ENCODE results near the gene MBNL2. TPM values are rescaled to one million over a fixed set of nuclear protein-coding genes. Genes with fewer than 3 reads are reported as not detected.

MBNL2 gene
- total RNA-seq, 4 donors from 2014 or later = 92.8 to 132 (median 101) TPM

GRCh38 chr13:97191142-97191541, 31.0 kb upstream of the MBNL2 start:
- Histone ChIP-seq H3K27ac (replicated peaks in 1 of 4) (no peak overlapping the region), H3K9me3 (no peaks in the 10 kb centered on the region), H3K36me3 (no peaks in the 10 kb centered on the region), H3K4me3 (no peak overlapping the region), H3K4me1 (no peaks in the 10 kb centered on the region), H3K27me3 (no peaks in the 10 kb centered on the region)
- DNase-seq (ENCODE audit: extremely low spot score) = no peak
- WGBS = 83% methylated on average over 7 of the region's 7 CpGs
- intact Hi-C loops (cut with DNase I) = loop anchor here (10.0 kb wide), 1 partner anchor 46 kb away; no protein-coding TSS in a partner anchor
- TF ChIP-seq POLR2A (IDR thresholded peaks at IDR 0.05; ENCODE audit: low read depth) = no peak
- no peak for TF ChIP-seq POLR2AphosphoS5 (IDR thresholded peaks at IDR 0.05)
- no peak for TF ChIP-seq EP300 (IDR thresholded peaks at IDR 0.05)
- TF ChIP-seq, protein P1, sequence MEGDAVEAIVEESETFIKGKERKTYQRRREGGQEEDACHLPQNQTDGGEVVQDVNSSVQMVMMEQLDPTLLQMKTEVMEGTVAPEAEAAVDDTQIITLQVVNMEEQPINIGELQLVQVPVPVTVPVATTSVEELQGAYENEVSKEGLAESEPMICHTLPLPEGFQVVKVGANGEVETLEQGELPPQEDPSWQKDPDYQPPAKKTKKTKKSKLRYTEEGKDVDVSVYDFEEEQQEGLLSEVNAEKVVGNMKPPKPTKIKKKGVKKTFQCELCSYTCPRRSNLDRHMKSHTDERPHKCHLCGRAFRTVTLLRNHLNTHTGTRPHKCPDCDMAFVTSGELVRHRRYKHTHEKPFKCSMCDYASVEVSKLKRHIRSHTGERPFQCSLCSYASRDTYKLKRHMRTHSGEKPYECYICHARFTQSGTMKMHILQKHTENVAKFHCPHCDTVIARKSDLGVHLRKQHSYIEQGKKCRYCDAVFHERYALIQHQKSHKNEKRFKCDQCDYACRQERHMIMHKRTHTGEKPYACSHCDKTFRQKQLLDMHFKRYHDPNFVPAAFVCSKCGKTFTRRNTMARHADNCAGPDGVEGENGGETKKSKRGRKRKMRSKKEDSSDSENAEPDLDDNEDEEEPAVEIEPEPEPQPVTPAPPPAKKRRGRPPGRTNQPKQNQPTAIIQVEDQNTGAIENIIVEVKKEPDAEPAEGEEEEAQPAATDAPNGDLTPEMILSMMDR (IDR thresholded peaks at IDR 0.05) = no peak

DNA sequence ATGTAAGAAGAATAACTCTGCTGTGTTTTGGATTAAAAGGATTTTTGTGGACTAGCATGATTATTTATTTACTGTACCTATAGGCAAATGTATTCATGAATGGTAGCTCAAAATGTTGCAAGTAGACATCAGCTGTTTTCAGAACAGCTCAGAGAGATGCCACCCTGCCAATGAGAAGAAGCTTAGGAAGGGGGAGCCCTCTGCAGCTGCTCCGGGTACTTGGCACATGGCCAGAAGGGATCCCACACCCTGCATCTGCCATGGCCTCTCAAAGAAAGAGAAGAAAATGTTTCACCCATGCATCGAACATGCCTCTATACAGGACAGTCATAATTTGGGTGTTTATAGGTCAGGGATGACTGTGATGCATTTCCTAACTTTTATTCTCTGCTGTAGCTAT, 30.5 kb upstream of the MBNL2 start:
- no peaks in the 10 kb centered on the region for H3K4me1 ChIP-seq
- TF ChIP-seq EP300 (IDR thresholded peaks at IDR 0.05) (no peak), POLR2A (IDR thresholded peaks at IDR 0.05; ENCODE audit: low read depth) (no peak), POLR2AphosphoS5 (IDR thresholded peaks at IDR 0.05) (no peak)
- TF ChIP-seq, protein P1 (IDR thresholded peaks at IDR 0.05) = no peak
- DNase-seq (ENCODE audit: extremely low spot score) = no peak
- no peaks in the 10 kb centered on the region for H3K9me3 ChIP-seq
- no peaks in the 10 kb centered on the region for H3K27me3 ChIP-seq
- H3K27ac ChIP-seq (replicated peaks in 1 of 4) = no peak overlapping the region
- intact Hi-C loops (cut with DNase I) = loop anchor here (10.0 kb wide), 1 partner anchor 47 kb away; no protein-coding TSS in a partner anchor
- H3K4me3 ChIP-seq = no peak overlapping the region
- 30% methylated on average over 2 of the region's 2 CpGs for WGBS
- H3K36me3 ChIP-seq = no peaks in the 10 kb centered on the region

DNA sequence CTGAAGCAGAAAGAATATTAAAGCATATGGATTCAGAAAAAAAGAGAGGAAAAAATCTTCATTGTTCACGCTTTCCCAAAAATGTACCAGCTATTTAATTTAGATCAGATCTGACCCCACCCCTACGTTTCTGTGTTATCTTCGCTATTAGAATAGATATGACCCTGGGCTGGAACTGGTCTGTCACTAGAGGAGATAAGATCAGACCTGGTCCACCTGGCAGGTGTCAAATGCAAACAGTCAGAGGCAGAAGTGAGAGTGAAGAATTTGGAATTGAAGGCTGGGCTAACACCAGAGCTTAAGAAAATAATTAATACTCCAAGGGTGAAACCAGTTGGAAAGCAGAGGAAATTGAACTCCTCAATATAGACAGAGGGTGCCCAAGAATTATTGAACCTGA, 30.0 kb upstream of the MBNL2 start:
- no peaks in the 10 kb centered on the region for H3K36me3 ChIP-seq
- WGBS = 97% methylated on average over 3 of the region's 3 CpGs
- H3K27me3 ChIP-seq = no peaks in the 10 kb centered on the region
- TF ChIP-seq POLR2A (IDR thresholded peaks at IDR 0.05; ENCODE audit: low read depth) = no peak
- TF ChIP-seq POLR2AphosphoS5 (IDR thresholded peaks at IDR 0.05) = no peak
- TF ChIP-seq, protein P1 (IDR thresholded peaks at IDR 0.05) = no peak
- TF ChIP-seq EP300 (IDR thresholded peaks at IDR 0.05) = no peak
- H3K27ac ChIP-seq (replicated peaks in 1 of 4) = no peak overlapping the region
- no peaks in the 10 kb centered on the region for H3K9me3 ChIP-seq
- H3K4me1 ChIP-seq = no peaks in the 10 kb centered on the region
- no peak for DNase-seq (ENCODE audit: extremely low spot score)
- H3K4me3 ChIP-seq = no peak overlapping the region
- intact Hi-C loops (cut with DNase I) = loop anchor here (10.0 kb wide), 1 partner anchor 47 kb away; no protein-coding TSS in a partner anchor

DNA sequence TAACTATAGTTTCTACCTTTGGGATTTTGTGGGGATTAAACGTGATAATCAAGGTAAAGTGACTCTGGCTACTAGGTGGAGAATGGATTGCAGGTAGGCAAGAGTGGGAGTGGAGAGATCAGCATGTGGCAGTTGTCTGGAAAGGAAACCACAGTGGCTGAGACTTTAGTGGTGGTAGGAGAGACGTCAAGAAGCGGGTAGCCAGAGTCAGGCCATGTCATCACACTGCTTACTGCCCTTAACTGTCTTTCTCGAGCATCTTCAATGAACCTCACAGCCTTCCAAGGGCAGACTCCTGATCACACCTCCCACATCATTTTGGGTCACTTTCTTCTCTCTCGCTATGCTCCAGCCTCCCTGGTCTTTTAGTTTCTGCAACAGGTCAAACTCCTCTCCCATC, 28.6 kb upstream of the MBNL2 start:
- Histone ChIP-seq H3K4me1 (no peaks in the 10 kb centered on the region), H3K9me3 (no peaks in the 10 kb centered on the region), H3K4me3 (no peak overlapping the region), H3K36me3 (no peaks in the 10 kb centered on the region), H3K27me3 (no peaks in the 10 kb centered on the region), H3K27ac (replicated peaks in 1 of 4) (no peak overlapping the region)
- intact Hi-C loops (cut with DNase I) = loop anchor here (10.0 kb wide), 1 partner anchor 49 kb away; no protein-coding TSS in a partner anchor
- no peak for DNase-seq (ENCODE audit: extremely low spot score)
- TF ChIP-seq, protein P1 (IDR thresholded peaks at IDR 0.05) = no peak
- no peak for TF ChIP-seq EP300 (IDR thresholded peaks at IDR 0.05)
- TF ChIP-seq POLR2A (IDR thresholded peaks at IDR 0.05; ENCODE audit: low read depth) = no peak
- no peak for TF ChIP-seq POLR2AphosphoS5 (IDR thresholded peaks at IDR 0.05)
- WGBS = 91% methylated on average over 5 of the region's 5 CpGs

- intact Hi-C loops (cut with DNase I) = loop anchor here (10.0 kb wide), 1 partner anchor 50 kb away; no protein-coding TSS in a partner anchor
- no peaks in the 10 kb centered on the region for H3K36me3 ChIP-seq
These were observed 27.7 kb upstream of the MBNL2 start for GRCh38 chr13:97194479-97194878.

More at GRCh38 chr13:97194479-97194878, 27.7 kb upstream of the MBNL2 start:
- no peak for DNase-seq (ENCODE audit: extremely low spot score)
- H3K27me3 ChIP-seq = no peaks in the 10 kb centered on the region
- no peak overlapping the region for H3K27ac ChIP-seq (replicated peaks in 1 of 4)
- H3K4me3 ChIP-seq = no peak overlapping the region
- no peaks in the 10 kb centered on the region for H3K9me3 ChIP-seq
- WGBS = 52% methylated on average over 6 of the region's 6 CpGs
- no peak for TF ChIP-seq POLR2AphosphoS5 (IDR thresholded peaks at IDR 0.05)
- no peak for TF ChIP-seq POLR2A (IDR thresholded peaks at IDR 0.05; ENCODE audit: low read depth)
- no peak for TF ChIP-seq EP300 (IDR thresholded peaks at IDR 0.05)
- H3K4me1 ChIP-seq = no peaks in the 10 kb centered on the region
